ENCODE data around the gene ANKRD52. TPM values are rescaled to one million over a fixed set of nuclear protein-coding genes. Genes with fewer than 3 reads are reported as not detected.

ANKRD52 gene
- total RNA-seq, 1 donor from 2014 or later = 66.0 TPM

GRCh38 chr12:56248711-56249110 lies 9.5 kb downstream of the ANKRD52 start:
- intact Hi-C loops (cut with micrococcal nuclease) = no loop called here
- H3K36me3 Mint-ChIP-seq (ENCODE audit: low read depth) = peaks cover 56% of the 10 kb centered on the region
- H3K27ac Mint-ChIP-seq = no peak overlapping the region
- no peaks in the 10 kb centered on the region for H3K27me3 Mint-ChIP-seq (ENCODE audit: low read depth)
- no peaks in the 10 kb centered on the region for H3K4me1 Mint-ChIP-seq (ENCODE audit: low read depth)
- no peak overlapping the region for H3K4me3 Mint-ChIP-seq (ENCODE audit: low read depth)
- H3K9me3 Mint-ChIP-seq = no peaks in the 10 kb centered on the region
- DNase-seq (ENCODE audit: low spot score) = no peak

- Mint-ChIP-seq H3K36me3 (ENCODE audit: low read depth) (peaks cover 54% of the 10 kb centered on the region), H3K27me3 (ENCODE audit: low read depth) (no peaks in the 10 kb centered on the region), H3K27ac (no peak overlapping the region), H3K9me3 (no peaks in the 10 kb centered on the region), H3K4me3 (ENCODE audit: low read depth) (no peak overlapping the region), H3K4me1 (ENCODE audit: low read depth) (no peaks in the 10 kb centered on the region)
- DNase-seq (ENCODE audit: low spot score) = no peak
- intact Hi-C loops (cut with micrococcal nuclease) = no loop called here
Measured at GRCh38 chr12:56247923-56248322, 10.3 kb downstream of the ANKRD52 start.

- Mint-ChIP-seq H3K36me3 (ENCODE audit: low read depth) (peaks cover 61% of the 10 kb centered on the region), H3K27ac (no peak overlapping the region), H3K4me3 (ENCODE audit: low read depth) (no peak overlapping the region), H3K27me3 (ENCODE audit: low read depth) (no peaks in the 10 kb centered on the region), H3K9me3 (no peaks in the 10 kb centered on the region), H3K4me1 (ENCODE audit: low read depth) (peaks cover 2% of the 10 kb centered on the region)
- intact Hi-C loops (cut with micrococcal nuclease) = no loop called here
- no peak for DNase-seq (ENCODE audit: low spot score)
Measured at GRCh38 chr12:56244494-56244893, 13.7 kb downstream of the ANKRD52 start.

GRCh38 chr12:56243731-56244181 lies 14.4 kb downstream of the ANKRD52 start:
- Mint-ChIP-seq H3K4me3 (ENCODE audit: low read depth) (no peak overlapping the region), H3K9me3 (no peaks in the 10 kb centered on the region), H3K4me1 (ENCODE audit: low read depth) (peaks cover 2% of the 10 kb centered on the region), H3K36me3 (ENCODE audit: low read depth) (peaks cover 56% of the 10 kb centered on the region), H3K27me3 (ENCODE audit: low read depth) (no peaks in the 10 kb centered on the region), H3K27ac (no peak overlapping the region)
- DNase-seq (ENCODE audit: low spot score) = no peak
- intact Hi-C loops (cut with micrococcal nuclease) = no loop called here

GRCh38 chr12:56242986-56243385 lies 15.2 kb downstream of the ANKRD52 start:
- Mint-ChIP-seq H3K36me3 (ENCODE audit: low read depth) (peaks cover 56% of the 10 kb centered on the region), H3K4me1 (ENCODE audit: low read depth) (peaks cover 2% of the 10 kb centered on the region)

GRCh38 chr12:56241424-56242303 lies 16.5 kb downstream of the ANKRD52 start:
- no peaks in the 10 kb centered on the region for H3K27me3 Mint-ChIP-seq (ENCODE audit: low read depth)
- peaks cover 2% of the 10 kb centered on the region for H3K4me1 Mint-ChIP-seq (ENCODE audit: low read depth)
- H3K36me3 Mint-ChIP-seq (ENCODE audit: low read depth) = peaks cover 48% of the 10 kb centered on the region
- DNase-seq (ENCODE audit: low spot score) = no peak
- intact Hi-C loops (cut with micrococcal nuclease) = no loop called here
- no peak overlapping the region for H3K4me3 Mint-ChIP-seq (ENCODE audit: low read depth)
- H3K27ac Mint-ChIP-seq = no peak overlapping the region
- H3K9me3 Mint-ChIP-seq = no peaks in the 10 kb centered on the region

More at GRCh38 chr12:56242986-56243385, 15.2 kb downstream of the ANKRD52 start:
- H3K4me3 Mint-ChIP-seq (ENCODE audit: low read depth) = no peak overlapping the region
- no peak overlapping the region for H3K27ac Mint-ChIP-seq
- DNase-seq (ENCODE audit: low spot score) = no peak
- intact Hi-C loops (cut with micrococcal nuclease) = no loop called here
- no peaks in the 10 kb centered on the region for H3K9me3 Mint-ChIP-seq
- no peaks in the 10 kb centered on the region for H3K27me3 Mint-ChIP-seq (ENCODE audit: low read depth)

- Mint-ChIP-seq H3K27me3 (ENCODE audit: low read depth) (no peaks in the 10 kb centered on the region), H3K4me1 (ENCODE audit: low read depth) (peaks cover 2% of the 10 kb centered on the region), H3K36me3 (ENCODE audit: low read depth) (peaks cover 24% of the 10 kb centered on the region), H3K27ac (no peak overlapping the region), H3K4me3 (ENCODE audit: low read depth) (no peak overlapping the region), H3K9me3 (no peaks in the 10 kb centered on the region)
- DNase-seq (ENCODE audit: low spot score) = no peak
- intact Hi-C loops (cut with micrococcal nuclease) = no loop called here
Measured at GRCh38 chr12:56237552-56237951, 20.6 kb downstream of the ANKRD52 start.

GRCh38 chr12:56236985-56237384 lies 21.2 kb downstream of the ANKRD52 start:
- Mint-ChIP-seq H3K36me3 (ENCODE audit: low read depth) (peaks cover 18% of the 10 kb centered on the region), H3K4me1 (ENCODE audit: low read depth) (peaks cover under 1% of the 10 kb centered on the region), H3K4me3 (ENCODE audit: low read depth) (no peak overlapping the region), H3K27me3 (ENCODE audit: low read depth) (no peaks in the 10 kb centered on the region), H3K9me3 (no peaks in the 10 kb centered on the region), H3K27ac (no peak overlapping the region)
- intact Hi-C loops (cut with micrococcal nuclease) = no loop called here
- DNase-seq (ENCODE audit: low spot score) = no peak

GRCh38 chr12:56236091-56236490 lies 22.1 kb downstream of the ANKRD52 start:
- Mint-ChIP-seq H3K27me3 (ENCODE audit: low read depth) (no peaks in the 10 kb centered on the region), H3K4me3 (ENCODE audit: low read depth) (no peak overlapping the region), H3K27ac (no peak overlapping the region), H3K4me1 (ENCODE audit: low read depth) (no peaks in the 10 kb centered on the region), H3K36me3 (ENCODE audit: low read depth) (peaks cover 9% of the 10 kb centered on the region), H3K9me3 (no peaks in the 10 kb centered on the region)
- intact Hi-C loops (cut with micrococcal nuclease) = no loop called here
- no peak for DNase-seq (ENCODE audit: low spot score)

GRCh38 chr12:56234746-56235436 lies 23.3 kb downstream of the ANKRD52 start:
- H3K27ac Mint-ChIP-seq = no peak overlapping the region
- H3K27me3 Mint-ChIP-seq (ENCODE audit: low read depth) = no peaks in the 10 kb centered on the region
- no peak overlapping the region for H3K4me3 Mint-ChIP-seq (ENCODE audit: low read depth)

GRCh38 chr12:56231184-56231582 lies 27.0 kb downstream of the ANKRD52 start:
- no peak overlapping the region for H3K27ac Mint-ChIP-seq
- no peaks in the 10 kb centered on the region for H3K9me3 Mint-ChIP-seq
- intact Hi-C loops (cut with micrococcal nuclease) = no loop called here
- peaks cover 7% of the 10 kb centered on the region for H3K36me3 Mint-ChIP-seq (ENCODE audit: low read depth)
- no peaks in the 10 kb centered on the region for H3K27me3 Mint-ChIP-seq (ENCODE audit: low read depth)
- DNase-seq (ENCODE audit: low spot score) = no peak
- H3K4me1 Mint-ChIP-seq (ENCODE audit: low read depth) = peaks cover 4% of the 10 kb centered on the region
- no peak overlapping the region for H3K4me3 Mint-ChIP-seq (ENCODE audit: low read depth)

More at GRCh38 chr12:56234746-56235436, 23.3 kb downstream of the ANKRD52 start:
- intact Hi-C loops (cut with micrococcal nuclease) = no loop called here
- peaks cover 2% of the 10 kb centered on the region for H3K36me3 Mint-ChIP-seq (ENCODE audit: low read depth)
- no peaks in the 10 kb centered on the region for H3K4me1 Mint-ChIP-seq (ENCODE audit: low read depth)
- DNase-seq (ENCODE audit: low spot score) = no peak
- no peaks in the 10 kb centered on the region for H3K9me3 Mint-ChIP-seq

- intact Hi-C loops (cut with micrococcal nuclease) = no loop called here
- no peak overlapping the region for H3K27ac Mint-ChIP-seq
- H3K4me1 Mint-ChIP-seq (ENCODE audit: low read depth) = peaks cover 6% of the 10 kb centered on the region
- no peaks in the 10 kb centered on the region for H3K9me3 Mint-ChIP-seq
- H3K27me3 Mint-ChIP-seq (ENCODE audit: low read depth) = no peaks in the 10 kb centered on the region
- peaks cover 13% of the 10 kb centered on the region for H3K36me3 Mint-ChIP-seq (ENCODE audit: low read depth)
- H3K4me3 Mint-ChIP-seq (ENCODE audit: low read depth) = no peak overlapping the region
- DNase-seq (ENCODE audit: low spot score) = no peak
Measured at GRCh38 chr12:56230432-56231183, 27.6 kb downstream of the ANKRD52 start.
